Activated CD4-positive, alpha-beta T cell treated with anti-CD3 and anti-CD28 coated beads, Interleukin-2, amount 50 U/mL, for 48 hours (primary cell): ENCODE results near the gene SLC26A2.

Experiments used
- DNase-seq, 2 experiments: peaks; one replicate each; pipeline ENCODE4 v3.0.0-alpha.2; 2020

Gene SLC26A2

DNA sequence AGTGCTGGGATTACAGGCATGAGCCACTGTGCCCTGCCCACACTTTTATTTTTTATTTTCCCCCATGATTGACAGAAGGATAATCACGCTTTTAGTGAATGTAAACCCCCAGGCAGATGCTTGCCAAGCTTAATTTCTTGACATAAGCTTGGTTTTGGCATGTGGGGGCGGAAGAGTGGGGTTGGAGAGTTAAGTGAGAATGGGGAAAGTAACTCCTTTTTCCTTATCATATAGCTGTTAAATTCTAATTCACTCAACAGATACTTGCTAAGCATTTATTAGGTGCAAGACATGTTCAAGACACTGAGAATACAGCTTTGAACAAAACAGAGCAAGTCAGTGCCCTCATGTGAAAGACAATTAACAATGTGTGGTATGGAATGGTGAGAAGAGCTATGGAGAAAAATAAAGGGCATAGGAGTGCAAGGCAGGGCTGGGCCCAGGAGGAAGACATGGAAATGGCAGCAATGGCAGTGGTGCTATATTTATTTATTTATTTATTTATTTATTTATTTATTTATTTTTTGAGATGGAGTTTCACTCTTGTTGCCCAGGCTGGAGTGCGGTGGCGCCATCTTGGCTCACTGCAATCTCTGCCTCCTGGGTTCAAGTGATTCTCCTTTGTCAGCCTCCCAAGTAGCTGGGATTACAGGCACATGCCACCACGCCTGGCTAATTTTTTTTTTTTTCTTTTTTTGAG is 2.2 kb downstream of the SLC26A2 start:
- DNase-seq: no peak

DNA sequence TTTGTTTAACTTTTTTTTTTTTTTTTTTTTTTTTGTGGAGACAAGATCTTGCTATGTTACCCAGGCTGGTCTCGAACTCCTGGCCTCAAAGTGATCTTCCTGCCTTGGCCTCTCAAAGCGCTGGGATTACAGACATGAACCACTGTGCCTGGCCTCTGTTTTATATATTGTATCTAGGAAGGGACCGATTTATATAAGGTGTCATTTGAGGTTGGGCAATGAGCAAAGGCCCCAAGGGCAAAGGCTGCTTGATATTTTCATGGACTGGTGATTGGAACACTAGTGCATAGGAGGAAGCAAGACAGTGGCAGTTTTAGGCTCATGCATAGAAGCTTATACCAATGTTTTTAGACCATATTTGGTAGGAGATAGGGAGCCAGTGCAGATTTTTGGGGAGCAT is 3.2 kb downstream of the SLC26A2 start:
- no peak for DNase-seq

DNA sequence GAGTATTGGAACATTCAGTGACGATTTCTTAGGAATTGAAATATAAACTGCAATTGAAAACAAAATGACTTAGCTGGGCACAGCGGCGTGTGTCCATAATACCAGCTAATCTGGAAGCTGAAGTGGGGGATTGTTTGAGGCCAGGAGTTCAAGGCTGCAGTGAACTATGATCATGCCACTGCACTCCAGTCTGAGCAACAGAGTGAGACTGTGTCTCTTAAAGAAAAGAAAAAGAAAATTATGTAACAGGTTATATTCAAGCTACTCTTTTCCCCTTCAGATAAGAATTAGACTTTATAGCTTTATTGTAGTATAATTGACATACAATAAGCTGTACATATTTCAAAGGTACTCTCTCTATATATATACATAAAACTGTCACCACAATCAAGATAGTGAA is 6.4 kb downstream of the SLC26A2 start:
- no peak for DNase-seq

DNA sequence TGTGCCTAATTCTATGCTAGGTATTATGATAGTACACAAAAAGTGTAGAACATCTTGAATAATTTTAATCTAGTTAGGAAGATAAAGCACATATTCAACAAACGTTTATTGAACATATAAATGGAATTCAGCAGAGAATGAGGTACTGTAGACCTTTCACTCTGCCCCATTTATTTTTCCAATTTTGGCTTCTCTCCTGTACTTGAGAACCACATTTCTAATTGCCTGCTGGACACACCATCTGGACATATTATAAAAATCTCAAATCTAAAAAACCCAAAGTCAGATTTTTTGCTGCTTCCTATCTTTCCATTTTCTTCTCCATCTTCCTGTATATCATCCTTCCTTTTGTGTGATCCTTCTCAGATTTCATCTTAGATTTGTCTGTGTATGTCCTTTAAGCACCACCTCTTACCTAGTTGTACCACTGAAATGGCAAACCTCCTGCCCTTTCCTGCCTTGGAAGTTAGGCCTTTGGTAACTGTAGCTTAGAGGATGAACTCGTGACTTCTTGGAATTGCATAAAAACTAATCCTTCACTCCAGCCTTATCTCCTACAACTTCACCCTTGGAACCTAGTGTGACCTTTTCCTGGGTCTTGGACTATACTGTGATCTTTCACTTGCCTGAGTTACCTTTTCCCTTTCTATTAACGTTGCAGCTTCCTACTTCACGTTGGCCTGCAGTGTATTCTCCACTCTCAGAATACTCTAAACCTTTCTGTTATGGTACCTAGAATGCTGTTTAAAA is 8.8 kb downstream of the SLC26A2 start:
- DNase-seq: no peak

DNA sequence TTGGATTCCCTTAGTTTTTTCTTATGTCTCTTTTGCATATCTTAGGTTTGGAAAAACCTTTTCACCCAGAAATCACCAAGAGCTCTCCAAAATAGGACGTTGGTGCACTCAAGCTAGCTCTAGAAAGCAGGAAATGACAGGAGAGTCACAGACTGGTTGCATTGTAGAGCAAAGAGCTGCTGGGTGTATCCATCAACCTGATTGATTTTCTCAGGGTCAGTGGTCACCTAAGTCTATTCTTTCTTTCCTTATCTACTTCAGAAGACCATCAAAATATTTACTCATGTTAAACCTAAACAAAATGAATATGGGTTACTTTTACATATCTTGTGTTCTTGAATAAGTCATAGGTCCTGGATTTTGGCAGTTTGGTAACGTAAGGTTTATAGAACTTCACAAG is 14.9 kb downstream of the SLC26A2 start:
- DNase-seq: no peak

DNA sequence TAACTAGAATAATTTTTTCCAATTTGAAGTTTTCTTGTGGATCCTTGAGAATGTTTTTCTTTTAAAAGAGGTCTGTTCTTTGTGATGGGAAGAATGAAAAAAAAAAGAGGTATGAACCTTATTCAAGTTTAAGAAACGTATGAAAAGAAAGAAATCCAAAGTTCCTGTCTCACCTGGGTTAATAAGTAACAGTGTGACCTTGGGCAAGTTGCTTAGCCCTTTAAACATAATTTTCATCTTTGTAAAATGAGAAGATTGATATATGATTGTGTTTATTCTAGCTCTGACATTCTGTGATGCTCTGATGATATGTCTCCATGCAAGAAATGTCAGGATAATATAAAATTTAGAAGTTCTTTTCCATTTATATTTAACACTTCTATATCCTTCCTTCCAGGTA is 19.3 kb downstream of the SLC26A2 start:
- no peak for DNase-seq

- DNase-seq: no peak
These were observed 20.6 kb downstream of the SLC26A2 start for GRCh38 chr5:149981206-149981605.

- no peak for DNase-seq
These were observed 21.9 kb downstream of the SLC26A2 start for GRCh38 chr5:149982505-149982904.

GRCh38 chr5:149988126-149988525 is 27.6 kb downstream of the SLC26A2 start:
- DNase-seq: no peak

DNA sequence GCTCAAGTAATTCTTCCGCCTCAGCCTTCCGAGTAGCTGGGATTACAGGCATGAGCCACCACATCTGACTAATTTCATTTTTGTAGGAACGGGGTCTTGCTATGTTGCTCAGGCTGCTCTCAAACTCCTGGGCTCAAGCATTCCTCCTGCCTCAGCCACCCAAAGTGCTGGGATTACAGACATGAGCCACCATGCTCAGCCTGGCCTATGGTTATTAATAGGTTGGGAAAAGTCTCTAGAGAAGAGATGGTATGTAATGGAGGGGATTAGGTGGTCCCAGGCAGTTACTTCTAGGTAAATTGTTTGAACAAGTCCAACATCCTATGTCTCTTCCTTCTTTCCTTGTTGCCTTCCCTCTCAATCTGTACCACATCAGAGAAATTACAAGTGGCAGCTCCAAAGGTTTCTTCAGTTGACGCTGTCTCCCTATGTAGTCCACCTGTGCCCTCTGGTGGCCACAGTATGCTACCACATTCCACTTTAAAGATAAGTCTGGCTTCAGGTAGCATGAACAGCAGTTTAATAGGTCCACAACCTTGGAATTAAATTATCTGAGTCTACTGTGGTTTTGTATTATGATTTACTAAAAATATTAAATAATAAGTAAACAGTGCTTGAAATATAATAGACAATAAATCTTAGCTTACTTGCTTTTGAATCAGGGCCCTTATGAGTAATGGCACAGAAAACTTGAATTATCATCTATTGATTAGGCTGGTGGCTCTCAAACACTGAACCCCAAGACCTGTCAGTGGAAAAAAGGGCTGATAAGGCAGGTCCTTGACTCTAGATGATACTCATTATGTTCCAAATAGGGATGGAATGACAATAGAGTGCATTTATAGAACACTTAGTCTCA is 30.2 kb downstream of the SLC26A2 start:
- DNase-seq: peak; percentile 68 to 72

GRCh38 chr5:149993471-149993870 is 32.9 kb downstream of the SLC26A2 start:
- DNase-seq: no peak

DNA sequence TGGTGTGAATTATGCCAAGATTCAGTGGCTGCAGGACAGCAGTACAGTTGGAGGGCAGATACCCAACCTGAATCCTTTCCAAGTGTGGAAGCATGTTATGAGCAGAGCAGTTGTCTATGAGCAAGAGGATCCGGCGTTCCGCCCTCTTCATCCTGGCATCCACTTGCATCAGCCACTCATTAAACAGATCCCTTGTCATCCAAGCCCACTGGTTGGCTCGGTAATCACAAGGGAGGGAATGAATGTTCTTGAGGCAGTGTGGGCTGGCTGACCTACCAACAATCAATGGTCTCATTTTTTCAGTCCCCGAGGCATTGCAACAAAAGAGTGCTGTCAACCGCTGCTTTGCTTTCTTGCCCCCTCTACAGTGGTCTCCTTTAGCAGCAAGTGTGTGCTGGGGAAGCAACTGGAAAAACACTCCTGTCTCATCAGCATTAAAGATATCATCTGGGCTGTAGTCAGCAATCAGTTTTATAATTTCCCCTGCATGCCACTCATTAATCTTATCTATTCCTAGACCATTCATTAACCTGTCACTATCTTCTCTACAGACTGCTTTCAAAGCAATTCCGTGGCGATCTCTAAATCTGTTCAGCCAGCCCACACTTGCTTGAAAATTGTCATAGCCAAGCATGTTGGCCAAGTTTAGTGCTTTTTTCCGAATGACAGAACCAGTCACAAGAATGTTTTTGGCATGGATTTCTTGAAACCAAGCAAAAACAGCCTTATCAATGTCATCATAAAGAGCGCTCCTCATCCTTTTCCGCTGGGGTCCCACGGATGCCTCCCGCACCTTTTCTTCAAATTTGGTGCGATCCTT is 35.0 kb downstream of the SLC26A2 start:
- DNase-seq: no peak

DNA sequence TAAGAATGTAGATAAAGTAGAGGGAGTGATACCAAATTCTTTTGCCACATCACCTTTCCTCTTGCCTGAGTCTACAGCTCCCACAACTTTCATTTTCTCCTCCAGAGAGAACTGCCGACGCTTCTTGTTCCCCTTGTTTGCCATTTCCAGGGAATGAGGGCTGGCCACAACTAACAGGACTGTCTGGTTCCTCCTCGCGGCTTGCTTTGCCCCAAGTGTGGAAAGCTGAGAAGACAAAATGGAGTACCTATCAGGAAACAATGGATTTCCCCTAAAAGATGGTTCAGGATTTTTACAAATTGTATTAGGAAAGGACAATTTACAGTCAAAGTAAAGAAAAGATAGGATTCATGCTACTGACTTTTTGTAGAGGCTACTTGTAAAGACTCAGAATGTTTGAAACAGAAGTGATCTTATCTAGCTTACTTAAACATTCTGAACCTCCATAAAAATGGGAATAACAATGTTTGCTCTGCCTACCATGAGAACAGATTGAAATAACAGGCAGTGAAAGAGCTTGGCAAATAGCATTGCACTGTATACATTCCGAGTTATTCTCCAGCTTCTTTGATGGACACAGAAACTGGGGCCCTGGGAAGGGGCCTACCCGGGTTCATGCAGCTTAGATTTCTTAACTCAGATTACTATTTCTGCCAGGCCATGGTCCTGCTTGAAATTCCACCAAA is 35.8 kb downstream of the SLC26A2 start:
- no peak for DNase-seq

DNA sequence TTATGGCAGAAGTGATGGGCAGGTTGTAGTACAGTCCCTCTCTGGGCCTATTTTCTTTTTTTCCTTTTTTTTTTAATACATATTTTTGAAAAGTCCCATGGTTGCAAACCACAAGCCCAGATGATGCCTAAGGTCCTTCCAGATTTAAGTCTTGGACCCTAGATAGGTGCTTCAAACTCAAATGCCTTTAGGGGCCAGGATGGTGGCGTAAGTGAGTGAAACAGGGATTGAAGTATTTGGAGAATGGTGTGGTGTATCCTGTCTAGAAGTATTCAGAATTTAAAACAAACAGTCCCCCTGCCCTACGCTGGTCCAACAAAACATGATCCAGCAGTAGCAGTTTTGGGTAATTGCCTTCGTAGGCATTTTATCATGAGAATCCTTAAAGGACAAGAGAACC is 37.7 kb downstream of the SLC26A2 start:
- no peak for DNase-seq

- DNase-seq: no peak
These were observed 38.8 kb downstream of the SLC26A2 start for GRCh38 chr5:149999359-149999758.

DNA sequence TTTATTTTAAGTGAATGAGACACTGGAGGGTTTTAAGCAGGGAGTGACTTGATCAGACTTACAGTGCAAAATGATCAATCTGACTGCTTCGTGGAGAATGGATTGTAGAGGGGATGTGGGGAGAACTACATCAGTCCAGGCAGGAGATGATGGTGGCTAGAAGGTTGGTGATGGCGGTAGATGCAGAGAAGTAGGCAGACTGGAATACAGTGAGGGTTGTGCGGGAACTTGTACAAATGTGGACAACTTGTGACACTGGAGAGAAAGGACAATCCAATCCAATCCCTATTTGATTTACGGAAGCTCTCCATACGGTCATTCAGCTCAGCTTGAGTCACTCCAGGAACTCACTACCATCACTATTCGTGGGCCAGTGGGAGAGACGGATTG is 39.3 kb downstream of the SLC26A2 start:
- no peak for DNase-seq

DNA sequence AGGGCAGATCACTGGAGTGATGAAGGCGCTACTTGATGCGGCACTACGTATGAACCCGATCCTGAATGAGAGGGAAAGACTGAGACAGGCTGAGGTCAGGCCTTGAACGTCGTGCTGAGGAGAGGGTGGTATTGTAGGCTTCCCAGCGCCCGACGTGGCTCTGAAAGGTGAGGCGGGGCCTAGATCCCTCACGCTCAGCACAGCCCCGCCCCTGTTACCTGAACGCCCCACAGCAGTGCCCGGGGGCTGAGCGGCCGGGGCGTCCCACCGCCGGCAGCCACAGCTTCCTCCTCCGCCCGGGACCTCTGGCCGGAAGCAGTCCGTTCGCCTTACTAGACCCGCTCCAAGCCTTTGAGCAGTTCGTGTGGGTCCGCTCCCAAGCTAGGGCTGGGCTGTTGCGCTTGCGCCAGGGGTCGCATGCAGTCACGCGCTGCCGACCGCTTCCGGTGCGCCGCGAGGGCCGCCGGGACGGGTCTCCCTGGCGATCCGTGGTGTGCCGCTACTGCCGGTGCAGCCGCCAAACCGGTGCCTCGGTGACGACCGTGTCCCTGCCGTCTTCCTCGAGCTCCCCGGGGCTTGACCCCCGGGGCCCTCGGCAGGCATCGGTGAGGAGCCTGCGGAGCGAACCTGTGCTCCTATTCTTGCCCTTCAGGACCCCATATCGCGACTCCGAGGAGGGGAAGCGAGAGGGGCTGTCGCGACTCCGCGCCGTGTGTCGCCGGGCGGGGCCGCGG is 39.9 kb downstream of the SLC26A2 start, which contains the start of the genes HMGXB3 and TIGD6:
Gene HMGXB3, plus strand, starts transcription at position 484 of the 734 bp plus-strand sequence. CDS start 4,114 bp downstream, outside the sequence.
Gene TIGD6, minus strand, starts transcription at position 399 of the 734 bp plus-strand sequence. CDS start 4,306 bp downstream, outside the sequence.
- DNase-seq: peak; percentile 88 to 91

DNA sequence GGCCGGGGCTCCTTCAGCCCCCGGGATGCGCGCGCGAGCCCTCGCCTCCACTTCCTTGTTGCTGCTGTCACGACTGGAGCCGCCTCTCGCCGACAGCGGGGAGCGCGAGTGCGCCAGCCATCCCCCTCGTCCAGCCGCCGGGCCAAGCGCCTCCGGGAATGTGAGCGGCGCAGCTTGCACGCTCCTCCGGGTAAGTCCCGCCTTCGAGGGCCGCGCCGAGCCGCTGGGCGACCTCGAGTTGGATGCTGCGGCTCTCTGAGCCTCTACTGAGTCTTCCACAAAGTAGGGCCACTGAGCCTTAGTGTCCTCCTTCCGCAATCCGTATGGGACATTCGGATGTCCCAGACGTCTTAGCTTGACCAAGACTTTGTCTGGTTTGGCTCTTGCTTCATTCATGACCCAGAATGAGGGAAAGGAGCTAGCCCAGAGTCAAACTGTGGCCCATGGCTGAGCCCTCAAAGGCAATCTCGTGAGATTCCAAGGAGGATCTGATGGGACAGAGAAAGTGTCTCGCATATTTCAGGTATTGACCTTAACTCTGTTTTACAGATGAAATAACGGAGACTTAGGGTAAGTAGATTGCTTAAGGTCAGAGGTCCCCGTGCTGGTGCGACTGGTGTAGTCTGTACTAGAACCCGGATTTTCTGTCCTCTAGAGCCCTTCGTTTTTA is 40.6 kb downstream of the SLC26A2 start:
- DNase-seq: peak; percentile 45 to 52

DNA sequence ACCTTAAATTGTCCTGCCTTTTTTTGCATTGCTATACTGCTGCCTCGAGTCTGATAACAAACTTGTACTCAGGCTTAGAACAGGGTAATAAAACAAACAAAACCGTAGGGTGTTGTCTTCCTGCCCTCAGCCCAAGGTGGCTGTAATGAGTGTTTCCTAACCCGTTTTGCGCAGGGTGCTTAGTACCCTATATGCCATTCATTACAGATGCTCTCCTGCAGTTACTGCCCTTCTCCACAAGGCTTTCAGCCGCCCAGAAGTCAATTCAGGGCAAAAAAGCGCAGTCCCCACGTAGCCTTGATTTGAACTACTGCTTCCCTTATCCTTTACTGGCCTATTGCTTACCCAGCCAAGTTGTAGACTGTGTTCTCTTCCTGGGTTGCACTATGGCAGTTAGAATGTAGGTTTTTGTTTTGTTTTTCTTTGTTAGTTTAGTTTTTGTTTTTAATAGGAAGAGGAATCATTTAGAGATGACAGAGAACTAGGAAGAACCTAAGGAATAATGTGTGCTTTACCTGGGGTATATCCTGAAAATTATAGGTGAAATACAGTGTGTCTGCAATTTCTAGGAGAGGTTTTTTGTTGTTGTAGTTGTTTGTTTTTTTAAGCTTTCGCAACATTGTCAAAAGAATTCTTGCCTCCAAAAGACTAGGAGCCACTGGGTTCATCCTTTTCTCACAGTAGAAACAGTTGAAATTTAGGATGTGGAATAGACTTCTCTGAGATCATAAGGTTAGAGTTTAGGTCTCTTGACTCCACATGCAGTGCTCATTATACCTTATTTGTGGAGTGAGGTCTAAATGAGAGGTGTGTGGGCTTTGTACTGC is 41.3 kb downstream of the SLC26A2 start:
- DNase-seq: peak; percentile 50 to 67

- no peak for DNase-seq
These were observed 45.8 kb downstream of the SLC26A2 start for GRCh38 chr5:150006318-150006717.
